Measurements from ENCODE around the gene SEMA4D. TPM values are rescaled to one million over a fixed set of nuclear protein-coding genes. Genes with fewer than 3 reads are reported as not detected.

Gene SEMA4D
- total and polyA plus RNA-seq, 2 of the 13 experiments (the other 11 are each of a cell fraction or from before 2014, with no cell fraction given), result 0.13 to 0.16 TPM

GRCh38 chr9:89522959-89523285 is 25.0 kb upstream of the SEMA4D start (continued):
- TF ChIP-seq RERE (CRISPR knock-in tag; IDR thresholded peaks at IDR 0.05; ENCODE audit: low read depth) (no peak), CREBL2 (CRISPR knock-in tag; IDR thresholded peaks at IDR 0.05; ENCODE audit: borderline replicate concordance) (no peak), ZNF784 (CRISPR knock-in tag; IDR thresholded peaks at IDR 0.05; ENCODE audit: borderline replicate concordance) (no peak), ZNF431 (CRISPR knock-in tag; IDR thresholded peaks at IDR 0.05; ENCODE audit: borderline replicate concordance, low read depth) (no peak), NCOA1 (CRISPR knock-in tag; IDR thresholded peaks at IDR 0.05) (no peak), ZNF230 (CRISPR knock-in tag; IDR thresholded peaks at IDR 0.05) (no peak), ZFP36 (IDR thresholded peaks at IDR 0.05; ENCODE audit: borderline replicate concordance, low read depth, low read length, partially characterized antibody) (no peak), GATA4 (IDR thresholded peaks at IDR 0.05; ENCODE audit: borderline replicate concordance, low read depth) (no peak), JARID2 (CRISPR knock-in tag; IDR thresholded peaks at IDR 0.05; ENCODE audit: insufficient replicate concordance) (no peak), THAP7 (CRISPR knock-in tag; IDR thresholded peaks at IDR 0.05) (no peak), AGO2 (optimal IDR thresholded peaks at IDR 0.05; ENCODE audit: low read depth, low read length) (no peak), PHF21A (CRISPR knock-in tag; IDR thresholded peaks at IDR 0.05) (no peak), MAZ (IDR thresholded peaks at IDR 0.05; ENCODE audit: borderline replicate concordance, low read depth, low read length) (no peak), MAZ (CRISPR knock-in tag; IDR thresholded peaks at IDR 0.05; ENCODE audit: low read depth) (no peak), MAFK (conservative IDR thresholded peaks at IDR 0.05 in 1 of 2, IDR thresholded peaks at IDR 0.05 in 1 of 2; ENCODE audit: low read length in 2 of 2) (no peak), TBL1XR1 (IDR thresholded peaks at IDR 0.05; ENCODE audit: borderline replicate concordance, low read length, partially characterized antibody) (no peak), ZNF577 (CRISPR knock-in tag; IDR thresholded peaks at IDR 0.05; ENCODE audit: borderline replicate concordance, low read depth) (no peak), NFE2L2 (IDR thresholded peaks at IDR 0.05; ENCODE audit: low read length) (no peak)
